HEK293 (cell line): ENCODE data around the gene DNAJC27.
"Not testable (repeated sequence)": the region's sequence is repeated elsewhere in the genome, so short reads cannot be mapped to it uniquely, and the experiment has no call there.

ENCODE experiments used
- CTCF ChIA-PET: fragments of 350-600 bp; formaldehyde crosslinking; extraction: SDS; loops from one replicate; lab custom pipeline; 2021; ENCODE audit warnings: antibody characterized with exemption; lab: Yijun Ruan, JAX
- POLR2A ChIA-PET: fragments of 300-600 bp; formaldehyde crosslinking; extraction: SDS; loops from one replicate; lab custom pipeline; 2020; ENCODE audit warnings: antibody characterized with exemption, inconsistent platforms; lab: Yijun Ruan, JAX
- H3K27ac ChIP-seq: fragments of 200-500 bp; sonication (Bioruptor generic); 2 replicates; pipeline ENCODE4 v1.5.1; 2014; ENCODE audit warnings: low read depth, low read length, control low read depth, inconsistent platforms; ENCODE audit errors: extremely low read depth
- H3K36me3 ChIP-seq, 2 experiments: fragments of 200-500 bp in 1 of 2; sonication (Bioruptor generic) in 1 of 2; 1 replicate in 1 of 2; 2 replicates in 1 of 2; pipeline ENCODE4 v1.5.1; 2014 to 2017; ENCODE audit warnings: inconsistent platforms in 2 of 2, low read length in 2 of 2; ENCODE audit not compliant: control insufficient read depth in 2 of 2, insufficient read depth in 1 of 2
- H3K4me1 ChIP-seq: fragments of 200-500 bp; sonication (Bioruptor generic); 2 replicates; pipeline ENCODE4 v1.5.1; 2014; ENCODE audit warnings: mild to moderate bottlenecking, low read length, inconsistent platforms; ENCODE audit not compliant: control insufficient read depth, insufficient read depth
- H3K4me3 ChIP-seq: 2 replicates; pipeline ENCODE4 v1.5.1; 2011; ENCODE audit warnings: low read depth, mild to moderate bottlenecking, control low read depth, low read length, moderate library complexity
- H3K9me3 ChIP-seq: fragments of 200-500 bp; sonication (Bioruptor generic); 2 replicates; pipeline ENCODE4 v1.5.1; 2014; ENCODE audit warnings: low read depth, low read length, inconsistent platforms; ENCODE audit not compliant: control insufficient read depth, insufficient read depth
- BCL11A ChIP-seq: fragments of 450-650 bp; formaldehyde crosslinking; IDR thresholded peaks from 2 replicates; pipeline ENCODE4 v1.5.1; 2016; ENCODE audit warnings: low read depth, missing biosample characterization, missing genetic modification characterization
- FEZF1 ChIP-seq: fragments of 450-650 bp; formaldehyde crosslinking; IDR thresholded peaks from 2 replicates; pipeline ENCODE4 v1.5.1; 2016; ENCODE audit warnings: missing biosample characterization, missing genetic modification characterization
- GLI2 ChIP-seq: fragments of 450-650 bp; formaldehyde crosslinking; IDR thresholded peaks from 2 replicates; pipeline ENCODE4; 2017; ENCODE audit warnings: missing biosample characterization, missing genetic modification characterization, low read depth, borderline replicate concordance
- HIC1 ChIP-seq: fragments of 450-650 bp; formaldehyde crosslinking; IDR thresholded peaks from 2 replicates; pipeline ENCODE4 v1.5.1; 2016; ENCODE audit warnings: missing biosample characterization, missing genetic modification characterization
- KLF17 ChIP-seq: fragments of 450-650 bp; formaldehyde crosslinking; IDR thresholded peaks from 2 replicates; pipeline ENCODE4 v1.5.1; 2016; ENCODE audit warnings: missing biosample characterization, missing genetic modification characterization
- RBAK ChIP-seq: fragments of 450-650 bp; formaldehyde crosslinking; IDR thresholded peaks from 2 replicates; pipeline ENCODE4 v1.5.1; 2016; ENCODE audit warnings: missing biosample characterization, missing genetic modification characterization
- REPIN1 ChIP-seq: fragments of 450-650 bp; formaldehyde crosslinking; IDR thresholded peaks from 2 replicates; pipeline ENCODE4 v1.5.1; 2017; ENCODE audit warnings: missing biosample characterization, missing genetic modification characterization, low read depth
- ZBTB17 ChIP-seq: fragments of 450-650 bp; formaldehyde crosslinking; IDR thresholded peaks from 2 replicates; pipeline ENCODE4 v1.5.1; 2016; ENCODE audit warnings: missing biosample characterization, missing genetic modification characterization
- ZBTB49 ChIP-seq: fragments of 450-650 bp; formaldehyde crosslinking; IDR thresholded peaks from 2 replicates; pipeline ENCODE4 v1.5.1; 2016; ENCODE audit warnings: missing biosample characterization, missing genetic modification characterization, low read depth
- ZBTB6 ChIP-seq: fragments of 450-650 bp; formaldehyde crosslinking; IDR thresholded peaks from 2 replicates; pipeline ENCODE4 v1.5.1; 2017; ENCODE audit warnings: missing biosample characterization, missing genetic modification characterization
- ZEB2 ChIP-seq: fragments of 450-650 bp; formaldehyde crosslinking; IDR thresholded peaks from 2 replicates; pipeline ENCODE4 v1.5.1; 2016; ENCODE audit warnings: missing biosample characterization, missing genetic modification characterization
- ZFP69B ChIP-seq: fragments of 450-650 bp; formaldehyde crosslinking; IDR thresholded peaks from 2 replicates; pipeline ENCODE4 v1.5.1; 2016; ENCODE audit warnings: missing biosample characterization, missing genetic modification characterization
- ZNF26 ChIP-seq: fragments of 450-650 bp; formaldehyde crosslinking; IDR thresholded peaks from 2 replicates; pipeline ENCODE4 v1.5.1; 2016; ENCODE audit warnings: missing biosample characterization, missing genetic modification characterization
- ZNF354C ChIP-seq: fragments of 450-650 bp; formaldehyde crosslinking; IDR thresholded peaks from 2 replicates; pipeline ENCODE4 v1.5.1; 2016; ENCODE audit warnings: missing biosample characterization, missing genetic modification characterization, low read depth, borderline replicate concordance
- ZNF362 ChIP-seq: fragments of 450-650 bp; formaldehyde crosslinking; IDR thresholded peaks from 2 replicates; pipeline ENCODE4 v1.5.1; 2016; ENCODE audit warnings: missing biosample characterization, missing genetic modification characterization
- ZNF366 ChIP-seq: fragments of 450-650 bp; formaldehyde crosslinking; conservative IDR thresholded peaks from 2 replicates; pipeline ENCODE4 v1.5.1; 2016; ENCODE audit warnings: missing biosample characterization, missing genetic modification characterization
- ZNF501 ChIP-seq: fragments of 450-650 bp; formaldehyde crosslinking; IDR thresholded peaks from 2 replicates; pipeline ENCODE4 v1.5.1; 2016; ENCODE audit warnings: missing biosample characterization, missing genetic modification characterization
- ZNF571 ChIP-seq: fragments of 450-650 bp; formaldehyde crosslinking; IDR thresholded peaks from 2 replicates; pipeline ENCODE4 v1.5.0; 2017; ENCODE audit warnings: missing biosample characterization, missing genetic modification characterization
- ZNF623 ChIP-seq: fragments of 450-650 bp; formaldehyde crosslinking; IDR thresholded peaks from 2 replicates; pipeline ENCODE4 v1.5.1; 2016; ENCODE audit warnings: missing biosample characterization, missing genetic modification characterization
- ZNF639 ChIP-seq: fragments of 450-650 bp; formaldehyde crosslinking; IDR thresholded peaks from 2 replicates; pipeline ENCODE4 v1.5.1; 2016; ENCODE audit warnings: missing biosample characterization, missing genetic modification characterization
- ZNF692 ChIP-seq: fragments of 450-650 bp; formaldehyde crosslinking; IDR thresholded peaks from 2 replicates; pipeline ENCODE4 v1.5.1; 2016; ENCODE audit warnings: missing biosample characterization, missing genetic modification characterization
- ZNF837 ChIP-seq: fragments of 450-650 bp; formaldehyde crosslinking; IDR thresholded peaks from 2 replicates; pipeline ENCODE4 v1.5.1; 2016; ENCODE audit warnings: missing biosample characterization, missing genetic modification characterization

The DNAJC27 gene

GRCh38 chr2:25011342-25011741 is 39.6 kb upstream of the DNAJC27 start:
- POLR2A ChIA-PET: not testable (repeated sequence)
- CTCF ChIA-PET: interaction anchor here (2.5 kb wide), 1 partner anchor 36 kb away, joined by 15 read pairs; no protein-coding TSS in a partner anchor

GRCh38 chr2:25009954-25010353 is 38.2 kb upstream of the DNAJC27 start:
- CTCF ChIA-PET: interaction anchor here (0.6 to 2.5 kb wide), 5 partner anchors 12 to 119 kb away, joined by 3 to 15 read pairs (median 5); no protein-coding TSS in a partner anchor
- no peaks in the 10 kb centered on the region for H3K36me3 ChIP-seq
- H3K9me3 ChIP-seq: no peaks in the 10 kb centered on the region
- H3K4me3 ChIP-seq: no peak overlapping the region
- H3K4me1 ChIP-seq: peaks cover 9% of the 10 kb centered on the region; the same call in 1 of the 2 replicates
- POLR2A ChIA-PET: interaction anchor here (1.0 to 1.3 kb wide), 2 partner anchors 32 to 69 kb away, joined by 4 to 6 read pairs; partner anchors contain the start of gene EFR3B
- H3K27ac ChIP-seq: no peak overlapping the region; the same call in 1 of the 2 replicates
- no peak for TF ChIP-seq ZBTB49 (tag by site-specific recombination)
- peak; percentile 90 for TF ChIP-seq ZBTB6 (tag by site-specific recombination)
- TF ChIP-seq ZNF692: peak; percentile 48
- TF ChIP-seq ZNF354C (tag by site-specific recombination): no peak
- peak; percentile 70; the same call in 1 of the 2 replicates for TF ChIP-seq KLF17 (tag by site-specific recombination)
- no peak for TF ChIP-seq REPIN1 (tag by site-specific recombination)
- TF ChIP-seq BCL11A (tag by site-specific recombination): peak; percentile 67; the same call in 1 of the 2 replicates
- no peak for TF ChIP-seq ZNF26 (tag by site-specific recombination)
- TF ChIP-seq RBAK (tag by site-specific recombination): no peak
- peak; percentile 40; the same call in 1 of the 2 replicates for TF ChIP-seq ZFP69B (tag by site-specific recombination)
- peak; percentile 86 for TF ChIP-seq ZEB2 (tag by site-specific recombination)
- TF ChIP-seq ZNF623: no peak
- TF ChIP-seq GLI2 (tag by site-specific recombination): peak; percentile 68
- TF ChIP-seq ZNF571 (tag by site-specific recombination): no peak
- no peak for TF ChIP-seq ZNF362
- TF ChIP-seq ZNF501 (tag by site-specific recombination): peak; percentile 28; the same call in 1 of the 2 replicates
- TF ChIP-seq ZBTB17 (tag by site-specific recombination): peak; percentile 83
- TF ChIP-seq FEZF1 (tag by site-specific recombination): peak; percentile 87
- no peak for TF ChIP-seq ZNF837
- peak; percentile 64; the same call in 1 of the 2 replicates for TF ChIP-seq HIC1 (tag by site-specific recombination)
- peak; percentile 88 for TF ChIP-seq ZNF639

More at GRCh38 chr2:25011342-25011741, 39.6 kb upstream of the DNAJC27 start:
- not testable (repeated sequence) for H3K4me1 ChIP-seq, H3K27ac ChIP-seq, H3K4me3 ChIP-seq, H3K9me3 ChIP-seq, H3K36me3 ChIP-seq
- peak; percentile 74 for TF ChIP-seq ZNF366 (tag by site-specific recombination)
